Fibroblast of skin of abdomen (primary cell): ENCODE measurements around the gene DPF1.
"Not testable (repeated sequence)": the region's sequence is repeated elsewhere in the genome, so short reads cannot be mapped to it uniquely, and the experiment has no call there.

Experiments used
- DNase-seq: peaks from one replicate; pipeline ENCODE4 v3.0.0-alpha.2; 2013

The DPF1 gene

GRCh38 chr19:38250821-38251563, 27.0 kb upstream of the DPF1 start:
- peak; percentile 31 for DNase-seq

GRCh38 chr19:38250428-38250820, 26.4 kb upstream of the DPF1 start:
- DNase-seq: no peak

- no peak for DNase-seq
These were observed 24.4 kb upstream of the DPF1 start for GRCh38 chr19:38248421-38248820.

GRCh38 chr19:38247734-38248268, 23.8 kb upstream of the DPF1 start:
- DNase-seq: no peak

GRCh38 chr19:38247126-38247525, 23.1 kb upstream of the DPF1 start:
- no peak for DNase-seq

- peak; percentile 48 for DNase-seq
These were observed 21.9 kb upstream of the DPF1 start for GRCh38 chr19:38245826-38246498.

- no peak for DNase-seq
These were observed 19.3 kb upstream of the DPF1 start for GRCh38 chr19:38243279-38243673.

- no peak for DNase-seq
These were observed 15.8 kb upstream of the DPF1 start for GRCh38 chr19:38239816-38240215.

- no peak for DNase-seq
These were observed 10.6 kb upstream of the DPF1 start for GRCh38 chr19:38234615-38235014.

GRCh38 chr19:38233740-38234251, 9.8 kb upstream of the DPF1 start:
- peak; percentile 58 for DNase-seq

GRCh38 chr19:38231918-38232317, 7.9 kb upstream of the DPF1 start:
- no peak for DNase-seq

- DNase-seq: not testable (repeated sequence)
These were observed 6.6 kb upstream of the DPF1 start for GRCh38 chr19:38230506-38231133.

GRCh38 chr19:38229585-38230073, 5.6 kb upstream of the DPF1 start:
- peak; percentile 92 for DNase-seq

- DNase-seq: no peak
These were observed 4.7 kb upstream of the DPF1 start for GRCh38 chr19:38228491-38229439.

GRCh38 chr19:38228005-38228377, 4.0 kb upstream of the DPF1 start:
- no peak for DNase-seq

- no peak for DNase-seq
These were observed 3.4 kb upstream of the DPF1 start for GRCh38 chr19:38227287-38228004.

GRCh38 chr19:38224863-38225218, 819 bp upstream of the DPF1 start:
- DNase-seq: not testable (repeated sequence)

- DNase-seq: no peak
These were observed 407 bp downstream of the DPF1 start for GRCh38 chr19:38223617-38224013.

- no peak for DNase-seq
These were observed 901 bp downstream of the DPF1 start for GRCh38 chr19:38223119-38223523.

- no peak for DNase-seq
These were observed 1.8 kb downstream of the DPF1 start for GRCh38 chr19:38221919-38222830.
